H1 (cell line): ENCODE measurements around the gene TBC1D22A. TPM values are rescaled to one million over a fixed set of nuclear protein-coding genes. Genes with fewer than 3 reads are reported as not detected.

Experiments used
- CTCF ChIA-PET: fragments of 300-600 bp; sonication (Branson Sonifier 250); formaldehyde crosslinking; loops from one replicate; lab custom pipeline; 2021; ENCODE audit not compliant: partially characterized antibody; lab: Charles Lee
- POLR2A ChIA-PET: fragments of 300-600 bp; sonication (Branson Sonifier 250); formaldehyde crosslinking; loops from one replicate; lab custom pipeline; 2021; ENCODE audit warnings: inconsistent platforms; ENCODE audit not compliant: partially characterized antibody; lab: Charles Lee
- DNase-seq, 2 experiments: peaks; one replicate each; pipeline versions ENCODE4 v3.0.0 to v3.0.0-alpha.2; 2010 to 2022; ENCODE audit warnings: low spot score in 2 of 2, low read depth in 1 of 2, mixed read lengths in 1 of 2
- FAIRE-seq: peaks from 2 replicates; lab custom pipeline; 2011; peaks lifted over from hg19 to GRCh38; lab: Jason Lieb, UNC
- H2AFZ ChIP-seq: 2 replicates; pipeline ENCODE4 v1.8.1; 2012; ENCODE audit warnings: low read length, inconsistent platforms
- H2AK5ac ChIP-seq: 2 replicates; pipeline ENCODE4 v1.6.1; 2013; ENCODE audit warnings: low read depth, low read length
- H2BK120ac ChIP-seq: replicated peaks from 2 replicates; pipeline ENCODE3; 2013; ENCODE audit warnings: low read depth, low read length, inconsistent platforms
- H2BK12ac ChIP-seq: 2 replicates; pipeline ENCODE4 v1.6.1; 2013; ENCODE audit warnings: low read depth, low read length
- H2BK15ac ChIP-seq: 2 replicates; pipeline ENCODE4 v1.6.1; 2013; ENCODE audit warnings: low read length
- H2BK20ac ChIP-seq: 2 replicates; pipeline ENCODE4 v1.6.1; 2013; ENCODE audit warnings: low read length
- H2BK5ac ChIP-seq: 2 replicates; pipeline ENCODE4 v1.6.1; 2013; ENCODE audit warnings: low read depth, low read length
- H3K14ac ChIP-seq: 2 replicates; pipeline ENCODE4 v1.6.1; 2013; ENCODE audit warnings: inconsistent platforms; ENCODE audit not compliant: insufficient read length
- H3K18ac ChIP-seq: 2 replicates; pipeline ENCODE4 v1.6.1; 2013; ENCODE audit warnings: low read length; ENCODE audit errors: extremely low read depth
- H3K23ac ChIP-seq: 2 replicates; pipeline ENCODE4 v1.6.1; 2013; ENCODE audit warnings: inconsistent platforms; ENCODE audit not compliant: insufficient read length
- H3K23me2 ChIP-seq: 2 replicates; pipeline ENCODE4 v1.6.1; 2013; ENCODE audit warnings: low read depth, low read length
- H3K27ac ChIP-seq: 2 replicates; pipeline ENCODE4 v1.6.1; 2011; ENCODE audit warnings: low read depth, low read length, inconsistent platforms
- H3K27me3 ChIP-seq, 4 experiments: replicated peaks in 1 of 4; 1 replicate in 1 of 4; 2 replicates in 3 of 4; pipeline versions ENCODE4 v1.6.1 to v1.8.1; 2011 to 2013; ENCODE audit warnings: low read length in 3 of 4, mild to moderate bottlenecking in 3 of 4, inconsistent platforms in 2 of 4, mixed read lengths in 2 of 4, moderate library complexity in 1 of 4; ENCODE audit not compliant: control insufficient read depth in 3 of 4, insufficient read depth in 3 of 4; ENCODE audit errors: extremely low read depth in 1 of 4
- H3K36me3 ChIP-seq, 4 experiments: 2 replicates each; pipeline versions ENCODE4 v1.6.1 to v1.8.1; 2011 to 2013; ENCODE audit warnings: mild to moderate bottlenecking in 4 of 4, low read length in 3 of 4, moderate library complexity in 2 of 4, control low read depth in 1 of 4, inconsistent platforms in 1 of 4; ENCODE audit not compliant: insufficient read depth in 4 of 4, control insufficient read depth in 2 of 4
- H3K4ac ChIP-seq: replicated peaks from 2 replicates; pipeline ENCODE3; 2013; ENCODE audit warnings: low read length, low read depth, mixed read lengths, inconsistent platforms; ENCODE audit not compliant: insufficient read length
- H3K4me1 ChIP-seq, 4 experiments: replicated peaks in 1 of 4; 1 replicate in 1 of 4; 2 replicates in 3 of 4; pipeline versions ENCODE4 v1.6.1 to v1.8.1; 2011 to 2013; ENCODE audit warnings: low read length in 3 of 4, inconsistent platforms in 2 of 4, mixed read lengths in 1 of 4; ENCODE audit not compliant: insufficient read depth in 4 of 4, control insufficient read depth in 3 of 4
- H3K4me2 ChIP-seq, 2 experiments: 2 replicates each; pipeline versions ENCODE4 v1.6.1 to v1.8.1; 2011 to 2013; ENCODE audit warnings: low read depth in 2 of 2, low read length in 2 of 2, control low read depth in 1 of 2, inconsistent platforms in 1 of 2, mild to moderate bottlenecking in 1 of 2; ENCODE audit not compliant: insufficient read depth in 1 of 2
- H3K4me3 ChIP-seq, 4 experiments: fragments of 200-600, 300-600 bp in 1 of 4; sonication (generic), shearing (Covaris generic), sonication (Bioruptor Twin) in 1 of 4; 2 replicates each; pipeline versions ENCODE4 v1.5.1 to v1.8.1; 2011 to 2016; ENCODE audit warnings: low read length in 4 of 4, low read depth in 3 of 4, control low read depth in 2 of 4, inconsistent platforms in 2 of 4, mild to moderate bottlenecking in 2 of 4, mixed read lengths in 1 of 4, moderate library complexity in 1 of 4; ENCODE audit not compliant: insufficient read depth in 2 of 4; ENCODE audit errors: extremely low read depth in 1 of 4
- H3K56ac ChIP-seq: replicated peaks from 2 replicates; pipeline ENCODE3; 2013; ENCODE audit warnings: low read depth, mild to moderate bottlenecking, mixed read lengths, low read length, inconsistent platforms; ENCODE audit not compliant: insufficient read length
- H3K79me1 ChIP-seq: 2 replicates; pipeline ENCODE4 v1.6.1; 2013; ENCODE audit warnings: low read depth, low read length, control low read depth
- H3K79me2 ChIP-seq, 2 experiments: 2 replicates each; pipeline versions ENCODE4 v1.6.1 to v1.8.1; 2012 to 2013; ENCODE audit warnings: low read length in 2 of 2, mild to moderate bottlenecking in 2 of 2, inconsistent platforms in 1 of 2; ENCODE audit not compliant: insufficient read depth in 2 of 2, control insufficient read depth in 1 of 2
- H3K9ac ChIP-seq, 4 experiments: replicated peaks in 1 of 4; 1 replicate in 1 of 4; 2 replicates in 3 of 4; pipeline versions ENCODE4 v1.6.1 to v1.8.1; 2011 to 2013; ENCODE audit warnings: low read depth in 3 of 4, low read length in 3 of 4, control low read depth in 2 of 4, mild to moderate bottlenecking in 2 of 4, moderate library complexity in 2 of 4, inconsistent platforms in 1 of 4; ENCODE audit errors: extremely low read depth in 1 of 4
- H3K9me3 ChIP-seq, 2 experiments: 2 replicates each; pipeline versions ENCODE4 v1.6.1 to v1.8.1; 2012 to 2013; ENCODE audit warnings: mild to moderate bottlenecking in 2 of 2, moderate library complexity in 2 of 2, control low read depth in 1 of 2, inconsistent platforms in 1 of 2, low read depth in 1 of 2, low read length in 1 of 2, mixed read lengths in 1 of 2; ENCODE audit not compliant: insufficient read depth in 2 of 2
- H4K20me1 ChIP-seq, 2 experiments: replicated peaks in 1 of 2; 2 replicates each; pipeline versions ENCODE3 to v1.8.1; 2011 to 2013; ENCODE audit warnings: inconsistent platforms in 2 of 2, low read length in 2 of 2, mild to moderate bottlenecking in 1 of 2; ENCODE audit not compliant: insufficient read depth in 2 of 2, control insufficient read depth in 1 of 2
- H4K5ac ChIP-seq: 2 replicates; pipeline ENCODE4 v1.6.1; 2013; ENCODE audit warnings: low read length, low read depth, mixed read lengths, inconsistent platforms; ENCODE audit not compliant: insufficient read length
- H4K8ac ChIP-seq: 2 replicates; pipeline ENCODE4 v1.8.0; 2013; ENCODE audit warnings: mild to moderate bottlenecking, moderate library complexity, low read length, inconsistent platforms; ENCODE audit not compliant: insufficient read depth; ENCODE audit errors: extremely low read depth
- H4K91ac ChIP-seq: replicated peaks from 2 replicates; pipeline ENCODE3; 2013; ENCODE audit warnings: low read length, mixed read lengths, inconsistent platforms; ENCODE audit not compliant: insufficient read length
- HDAC2 ChIP-seq, 2 experiments: fragments of 300-600 bp in 1 of 2; sonication (generic) in 1 of 2; IDR thresholded peaks; 2 replicates each; pipeline ENCODE4 v1.6.1; 2011 to 2012; ENCODE audit warnings: low read depth in 2 of 2, low read length in 2 of 2, mild to moderate bottlenecking in 2 of 2, moderate library complexity in 2 of 2, borderline replicate concordance in 1 of 2, inconsistent platforms in 1 of 2
- TEAD4 ChIP-seq: IDR thresholded peaks from 2 replicates; pipeline ENCODE4 v1.6.1; 2012; ENCODE audit warnings: low read depth, low read length, inconsistent platforms, mixed read lengths
- WGBS, 2 experiments: shearing (Covaris generic) in 1 of 2; methylation state at CpG; one replicate each; pipeline versions ENCODE4 v1.1.6 to v1.1.7; 2013 to 2015; ENCODE audit warnings: low lambda C conversion rate in 2 of 2, mixed read lengths in 2 of 2, inconsistent platforms in 1 of 2, low coverage in 1 of 2, missing lambda C conversion rate in 1 of 2; ENCODE audit not compliant: insufficient replicate concordance in 2 of 2, insufficient coverage in 1 of 2, insufficient read length in 1 of 2; ENCODE audit errors: extremely low coverage in 1 of 2, missing lambda C conversion rate in 1 of 2; 5-methylcytosine and 5-hydroxymethylcytosine counted together
- polyA plus RNA-seq, 7 experiments: library from polyadenylated mRNA; depleted of rRNA in 3 of 7; stranded (reverse) in 5 of 7; unstranded in 2 of 7; fragments of >200 nt in 5 of 7; fragments of 200-250 nt in 2 of 7; gene quantifications; 1 replicate in 5 of 7; 2 replicates in 1 of 7; 4 replicates in 1 of 7; pipeline versions ENCODE4 v1.2.1 to v1.2.3, GENCODE V29; 2011 to 2013; ENCODE audit warnings: missing spikeins in 2 of 7, mixed read lengths in 2 of 7
- total RNA-seq: library from RNA; stranded (reverse); fragmentation: NEBNext Ultra II Directional; extraction: Animal tissue kit (Norgen Biotek cat#: 25700); gene quantifications from 2 replicates; pipeline ENCODE4 v1.2.1, GENCODE V29; 2021

The TBC1D22A gene
- total and polyA plus RNA-seq, 2 of the 8 experiments (the other 6 are each of a cell fraction or from before 2014, with no cell fraction given), result 11.9 to 18.4 TPM

DNA sequence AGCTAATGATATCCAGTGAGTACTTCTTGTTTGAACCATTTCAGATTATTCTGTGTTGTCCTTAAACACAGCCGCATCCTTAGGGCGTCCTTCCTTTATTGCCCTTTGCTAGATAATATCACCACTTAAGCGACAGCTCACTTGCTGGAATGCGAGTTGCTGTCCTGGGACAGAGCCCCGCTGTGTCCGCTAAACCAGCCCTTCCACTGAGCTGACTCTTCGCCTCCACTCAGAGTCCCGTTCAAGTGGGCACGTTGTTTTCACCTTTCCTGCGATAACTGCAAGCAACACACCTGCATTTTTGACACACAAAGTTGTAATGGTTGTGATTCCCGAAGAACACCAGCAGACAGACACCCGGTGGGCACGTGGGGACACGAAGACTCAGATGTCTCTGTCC, 140.0 kb downstream of the TBC1D22A start:
- Histone ChIP-seq H3K79me1 (no peaks in the 10 kb centered on the region; the same call in 1 of the 2 replicates), H3K4me3 (no peak overlapping the region), H3K9me3 (no peaks in the 10 kb centered on the region), H4K5ac (no peak overlapping the region), H4K8ac (no peak overlapping the region), H3K36me3 (0 out of 8 replicates have a peak, but pooled peaks cover 0 to 2% (median 0%) of the 10 kb centered on the region in 4 experiments), H2AK5ac (no peak overlapping the region), H4K20me1 (peaks cover 0 to 4% of the 10 kb centered on the region in 2 experiments), H4K91ac (no peak overlapping the region), H2BK120ac (no peak overlapping the region), H3K27me3 (no peaks in the 10 kb centered on the region), H2BK15ac (no peak overlapping the region), H3K23me2 (no peaks in the 10 kb centered on the region), H3K4ac (no peak overlapping the region), H2AFZ (no peak overlapping the region), H3K23ac (no peak overlapping the region), H3K79me2 (no peaks in the 10 kb centered on the region), H3K56ac (no peak overlapping the region), H3K9ac (no peak overlapping the region; a peak in 1 of 7 replicates), H3K4me2 (no peak overlapping the region), H3K14ac (no peak overlapping the region), H2BK12ac (no peak overlapping the region), H3K4me1 (peaks cover 0 to 2% (median 0%) of the 10 kb centered on the region in 4 experiments; a peak in 1 of 7 replicates), H3K18ac (no peak overlapping the region), H2BK20ac (no peak overlapping the region), H3K27ac (no peak overlapping the region), H2BK5ac (no peak overlapping the region)
- 0 out of 2 replicates have a peak, but pooled peaks have one; percentile 31 for TF ChIP-seq TEAD4
- no peak for TF ChIP-seq HDAC2 (IDR thresholded peaks at IDR 0.05; ENCODE audit: borderline replicate concordance in 1 of 2, low read depth in 2 of 2, low read length in 2 of 2)
- CTCF ChIA-PET, result interaction anchor here (1.0 kb wide), 1 partner anchor 60 kb away, joined by 4 read pairs; no protein-coding TSS in a partner anchor
- POLR2A ChIA-PET, result no interaction called here
- no peak for DNase-seq
- 92% methylated on average over 14 of the region's 14 CpGs; no CpG with 5 or more reads in 1 of the 2 experiments for WGBS, 2 experiments
- no peak for FAIRE-seq
